Measurements from ENCODE around the gene ANKK1.

ANKK1 gene, protein sequence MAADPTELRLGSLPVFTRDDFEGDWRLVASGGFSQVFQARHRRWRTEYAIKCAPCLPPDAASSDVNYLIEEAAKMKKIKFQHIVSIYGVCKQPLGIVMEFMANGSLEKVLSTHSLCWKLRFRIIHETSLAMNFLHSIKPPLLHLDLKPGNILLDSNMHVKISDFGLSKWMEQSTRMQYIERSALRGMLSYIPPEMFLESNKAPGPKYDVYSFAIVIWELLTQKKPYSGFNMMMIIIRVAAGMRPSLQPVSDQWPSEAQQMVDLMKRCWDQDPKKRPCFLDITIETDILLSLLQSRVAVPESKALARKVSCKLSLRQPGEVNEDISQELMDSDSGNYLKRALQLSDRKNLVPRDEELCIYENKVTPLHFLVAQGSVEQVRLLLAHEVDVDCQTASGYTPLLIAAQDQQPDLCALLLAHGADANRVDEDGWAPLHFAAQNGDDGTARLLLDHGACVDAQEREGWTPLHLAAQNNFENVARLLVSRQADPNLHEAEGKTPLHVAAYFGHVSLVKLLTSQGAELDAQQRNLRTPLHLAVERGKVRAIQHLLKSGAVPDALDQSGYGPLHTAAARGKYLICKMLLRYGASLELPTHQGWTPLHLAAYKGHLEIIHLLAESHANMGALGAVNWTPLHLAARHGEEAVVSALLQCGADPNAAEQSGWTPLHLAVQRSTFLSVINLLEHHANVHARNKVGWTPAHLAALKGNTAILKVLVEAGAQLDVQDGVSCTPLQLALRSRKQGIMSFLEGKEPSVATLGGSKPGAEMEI

GRCh38 chr11:113387605-113388211, at the start of gene ANKK1:
Gene ANKK1, plus strand, starts transcription at chr11:113387779. Its CDS starts 106 bp downstream, at chr11:113387885.
- no peak for DNase-seq

GRCh38 chr11:113338730-113339129, 48.8 kb upstream of the ANKK1 start:
- DNase-seq = no peak

GRCh38 chr11:113339929-113340589, 47.5 kb upstream of the ANKK1 start:
- DNase-seq = no peak

DNA sequence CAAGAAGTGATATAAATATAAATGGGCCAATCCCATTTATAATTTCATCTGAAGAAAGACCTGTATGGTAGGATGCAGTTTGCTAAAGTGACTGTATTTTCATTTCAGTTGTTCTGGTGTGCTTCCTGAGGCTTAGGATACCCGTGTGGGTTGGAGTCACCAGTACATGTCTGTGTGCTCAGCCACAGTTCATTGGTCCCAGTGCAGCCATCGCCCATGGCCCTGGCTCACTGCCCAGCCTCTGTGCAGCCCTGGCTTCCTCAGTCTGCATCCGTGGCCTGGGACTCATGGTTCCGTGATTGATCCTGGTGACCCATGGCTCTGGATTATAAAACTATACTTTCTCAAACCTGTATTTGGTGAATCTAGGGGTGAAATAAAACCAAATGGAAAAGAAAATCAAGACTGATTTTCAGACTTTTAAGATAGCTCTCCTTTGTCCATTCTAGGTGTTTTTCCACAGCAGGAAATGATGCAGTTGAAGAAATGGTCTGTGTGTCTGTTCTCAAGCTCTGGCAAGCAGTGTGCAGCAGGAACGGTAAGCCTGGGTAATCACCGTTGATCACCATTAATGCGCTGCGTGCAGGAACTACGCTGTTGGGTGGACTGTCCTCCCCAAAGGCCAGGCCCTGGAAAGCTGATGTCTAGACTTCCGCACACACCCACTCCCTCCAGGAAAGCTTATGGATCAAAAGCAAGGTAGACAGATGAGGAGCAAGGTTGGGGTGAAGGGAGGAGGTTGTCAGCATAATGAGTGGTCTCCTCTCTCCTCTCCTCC, 46.0 kb upstream of the ANKK1 start:
- no peak for DNase-seq

DNA sequence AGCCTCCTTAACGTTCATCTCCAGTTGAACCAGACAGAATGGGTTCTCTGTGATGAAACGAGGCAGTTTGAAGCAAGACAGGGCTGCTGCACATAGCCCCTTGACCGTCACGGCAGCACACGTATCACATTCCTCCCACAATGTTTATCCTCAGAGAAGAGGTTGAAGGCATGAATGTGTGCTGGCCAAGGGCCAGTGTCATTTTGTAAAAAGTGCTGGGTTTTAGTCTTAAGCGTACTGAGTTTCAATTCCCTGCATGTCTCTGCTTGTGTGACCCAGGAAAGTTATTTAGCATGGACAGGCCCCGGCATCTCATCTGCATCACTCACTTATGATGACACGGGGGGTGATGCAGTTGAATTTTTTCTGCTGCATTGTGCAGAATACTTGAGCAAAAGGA, 41.6 kb upstream of the ANKK1 start:
- no peak for DNase-seq

GRCh38 chr11:113349528-113349927, 38.1 kb upstream of the ANKK1 start:
- no peak for DNase-seq

- no peak for DNase-seq
These were observed 37.1 kb upstream of the ANKK1 start for GRCh38 chr11:113350336-113351067.

DNA sequence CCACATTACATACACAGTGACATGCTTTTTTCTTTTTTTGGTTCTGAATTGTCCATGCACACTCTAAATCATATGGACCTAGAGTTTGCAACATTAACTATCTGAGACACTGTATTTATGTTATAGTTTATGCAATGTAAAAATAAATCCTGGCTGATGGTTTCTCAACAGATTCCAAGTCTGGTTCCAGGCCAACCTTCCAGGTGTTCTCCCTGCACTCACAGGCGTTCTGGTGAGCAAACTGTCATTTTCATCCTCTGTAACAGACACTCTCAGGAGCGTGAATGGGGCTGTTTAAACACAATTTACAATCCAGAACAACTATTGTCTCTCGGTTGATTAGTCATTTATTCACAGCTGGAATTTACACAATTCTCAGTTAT, 36.5 kb upstream of the ANKK1 start:
- no peak for DNase-seq

DNA sequence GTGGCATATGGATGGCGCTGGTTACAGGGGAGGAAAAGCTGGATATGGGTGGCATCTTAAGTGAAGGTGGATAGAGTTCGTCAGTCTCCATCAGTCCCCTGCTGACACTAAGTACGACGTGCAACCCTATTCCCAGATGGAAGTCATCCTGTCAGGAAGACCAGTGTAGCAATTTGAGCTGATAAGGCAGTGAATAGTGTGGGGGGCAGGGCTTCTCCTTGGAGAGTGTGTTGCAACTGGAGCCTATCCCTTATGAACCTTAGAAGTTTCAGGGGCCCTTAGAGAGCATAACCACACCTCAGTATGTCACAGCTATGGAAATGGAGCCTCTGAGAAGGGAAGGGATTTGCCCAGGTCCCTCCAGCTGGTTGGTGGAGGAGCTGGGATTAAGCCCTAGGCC, 36.1 kb upstream of the ANKK1 start:
- no peak for DNase-seq

DNA sequence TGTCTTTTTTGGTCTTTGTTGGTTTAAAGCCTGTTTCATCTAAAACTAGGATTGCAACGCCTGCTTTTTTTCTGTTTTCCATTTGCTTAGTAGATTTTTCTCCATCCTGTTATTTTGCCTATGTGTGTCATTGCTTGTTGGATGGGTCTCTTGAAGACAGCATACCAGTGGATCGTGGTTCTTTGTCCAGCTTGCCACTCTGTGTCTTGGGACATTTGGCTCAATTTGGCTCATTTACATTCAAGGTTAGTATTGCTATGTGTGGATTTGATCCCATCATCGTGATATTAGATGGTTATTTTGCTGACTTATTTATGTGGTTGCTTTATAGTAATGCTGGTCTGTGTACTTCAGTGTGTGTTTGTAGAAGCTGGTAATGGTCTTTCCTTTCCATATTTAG, 31.4 kb upstream of the ANKK1 start:
- DNase-seq = no peak

DNA sequence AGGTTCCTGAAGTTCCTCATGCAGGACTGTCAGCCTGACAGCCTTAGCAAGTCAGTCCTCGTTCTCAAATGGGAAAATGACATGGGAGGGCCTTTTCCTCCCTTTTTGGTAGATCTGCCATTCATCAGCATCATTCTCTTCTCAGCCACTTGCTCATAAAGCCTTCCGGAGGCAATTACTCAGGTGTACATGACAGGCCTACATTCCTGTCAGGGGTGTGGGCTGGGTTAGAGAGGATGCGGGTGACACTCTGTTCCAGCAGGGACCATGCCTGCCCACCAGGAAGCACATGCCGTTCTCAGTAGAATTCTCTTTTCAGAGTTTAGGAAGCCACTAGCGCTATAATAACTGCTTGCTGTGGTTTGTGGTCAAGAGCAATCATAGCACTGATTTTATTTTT, 24.2 kb upstream of the ANKK1 start:
- no peak for DNase-seq

DNA sequence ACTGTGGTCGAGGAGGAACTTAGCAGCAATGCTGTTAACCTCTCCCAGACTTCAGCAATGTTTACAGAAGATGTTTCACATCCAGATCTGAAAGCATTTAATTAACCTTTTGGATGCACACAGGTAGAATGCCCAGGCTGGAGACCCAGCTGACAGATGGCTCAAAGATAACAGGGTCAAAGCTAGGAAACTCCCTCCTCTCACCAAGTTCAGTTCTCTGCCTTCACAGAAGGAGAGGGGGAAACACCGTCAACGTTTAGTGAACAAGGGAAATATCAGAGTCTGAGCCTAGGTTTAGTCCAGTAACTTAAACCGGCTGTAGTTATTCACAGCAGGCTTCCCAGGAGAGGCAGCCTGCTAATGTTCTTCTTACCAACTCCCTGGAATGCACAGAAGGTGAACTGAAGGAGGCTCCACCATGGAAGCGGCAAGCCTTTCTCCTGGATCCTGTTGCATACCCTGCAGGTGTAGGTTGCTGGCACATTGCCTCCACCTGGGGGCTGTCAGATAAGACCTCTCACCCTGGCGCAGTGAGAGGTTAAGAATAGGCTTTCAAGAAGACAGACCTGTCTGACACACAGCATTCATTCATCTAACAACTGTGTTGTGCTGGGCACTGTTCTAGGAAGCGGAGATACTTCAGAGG, 23.5 kb upstream of the ANKK1 start:
- no peak for DNase-seq

- no peak for DNase-seq
These were observed 21.7 kb upstream of the ANKK1 start for GRCh38 chr11:113365895-113366294.

- DNase-seq = no peak
These were observed 18.2 kb upstream of the ANKK1 start for GRCh38 chr11:113369411-113369810.

- no peak for DNase-seq
These were observed 16.9 kb upstream of the ANKK1 start for GRCh38 chr11:113370634-113371033.

GRCh38 chr11:113372309-113372708, 15.3 kb upstream of the ANKK1 start:
- no peak for DNase-seq

DNA sequence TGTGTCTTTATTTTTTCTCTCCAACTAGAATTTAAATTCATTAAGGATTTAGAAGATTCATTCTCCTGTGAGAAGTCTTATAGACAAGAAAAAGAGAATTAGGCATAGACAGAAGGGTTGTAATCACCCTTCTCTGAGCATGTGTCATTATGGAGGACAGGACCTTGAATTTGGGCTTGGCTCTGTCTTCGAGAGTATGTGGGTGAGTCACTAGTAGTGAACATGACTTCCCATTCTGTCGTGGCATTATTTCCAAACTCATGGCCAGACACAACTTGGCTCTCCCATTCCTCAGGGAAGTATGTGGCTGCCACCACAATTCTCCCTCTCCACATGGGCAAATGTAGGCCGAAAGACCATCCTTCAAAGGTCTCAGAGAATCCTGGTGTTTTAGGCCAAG, 14.3 kb upstream of the ANKK1 start:
- DNase-seq = no peak

- DNase-seq = no peak
These were observed 13.5 kb upstream of the ANKK1 start for GRCh38 chr11:113373981-113374560.

DNA sequence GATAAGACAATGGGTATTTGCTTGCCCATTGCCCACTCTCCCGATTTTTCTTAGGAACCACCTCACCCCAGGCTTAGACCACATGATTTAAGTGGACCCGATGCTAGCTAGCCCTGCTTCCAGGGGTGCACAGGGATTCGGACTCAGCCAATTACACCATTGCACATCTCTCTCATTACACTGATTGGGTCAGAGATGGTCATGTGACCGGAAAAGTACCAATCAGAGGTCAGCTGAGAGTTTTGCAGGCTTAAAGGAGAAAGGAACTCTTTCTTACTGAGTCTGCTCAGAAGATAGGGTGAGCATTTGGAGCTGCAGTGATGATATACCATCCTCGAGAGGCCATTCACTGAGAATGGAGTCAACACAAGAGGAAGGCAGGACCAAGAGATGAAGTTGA, 12.2 kb upstream of the ANKK1 start:
- no peak for DNase-seq

GRCh38 chr11:113376156-113376555, 11.4 kb upstream of the ANKK1 start:
- no peak for DNase-seq

Measured in NCI-H1048 (cell line).